CD4-positive, alpha-beta T cell (primary cell): Measurements from ENCODE around the gene ZBTB46. TPM values are rescaled to one million over a fixed set of nuclear protein-coding genes. Genes with fewer than 3 reads are reported as not detected.

Experiments
- ATAC-seq: fragments of 200-7000 bp; cut with Tn5 transposase; one replicate; pipeline ENCODE4 v1.10.0; 2022; ENCODE audit warnings: mild to moderate bottlenecking; ENCODE audit not compliant: poor library complexity
- CTCF ChIA-PET: fragments of 350-600 bp; sonication (Branson Sonifier 250); formaldehyde crosslinking; loops from one replicate; lab custom pipeline; 2021; ENCODE audit warnings: antibody characterized with exemption, inconsistent platforms; lab: Charles Lee
- POLR2A ChIA-PET: fragments of 350-600 bp; sonication (Branson Sonifier 250); formaldehyde crosslinking; loops from one replicate; lab custom pipeline; 2021; ENCODE audit warnings: antibody characterized with exemption, inconsistent platforms; lab: Charles Lee
- DNase-seq, 14 experiments: peaks; one replicate each; pipeline ENCODE4 v3.0.0-alpha.2; 2013 to 2020; ENCODE audit warnings: mixed read lengths in 2 of 14
- H3K27ac ChIP-seq, 2 donors: one replicate each; pipeline versions ENCODE4 v1.5.1 to v1.7.0; 2013; ENCODE audit warnings: low read length in 2 of 2, low read depth in 1 of 2, mild to moderate bottlenecking in 1 of 2
- H3K27me3 ChIP-seq, 2 experiments: 1 replicate in 1 of 2; 2 replicates in 1 of 2; pipeline versions ENCODE4 v1.6.1 to v1.7.0; 2013; ENCODE audit warnings: low read length in 2 of 2, control low read depth in 1 of 2, mild to moderate bottlenecking in 1 of 2, moderate library complexity in 1 of 2; ENCODE audit not compliant: insufficient read depth in 2 of 2, control insufficient read depth in 1 of 2
- H3K36me3 ChIP-seq: one replicate; pipeline ENCODE4 v1.6.1; 2013; ENCODE audit warnings: low read length, control low read depth; ENCODE audit not compliant: insufficient read depth
- H3K4me1 ChIP-seq: one replicate; pipeline ENCODE4 v1.6.1; 2013; ENCODE audit warnings: low read length, control low read depth; ENCODE audit not compliant: insufficient read depth
- H3K4me3 ChIP-seq: one replicate; pipeline ENCODE4 v1.5.1; 2013; ENCODE audit warnings: mild to moderate bottlenecking, low read length, moderate library complexity
- H3K9me3 ChIP-seq, 2 experiments: 1 replicate in 1 of 2; 2 replicates in 1 of 2; pipeline versions ENCODE4 v1.6.1 to v1.7.0; 2013; ENCODE audit warnings: low read length in 2 of 2, mild to moderate bottlenecking in 2 of 2, control low read depth in 1 of 2, moderate library complexity in 1 of 2; ENCODE audit not compliant: control insufficient read depth in 1 of 2, insufficient read depth in 1 of 2
- H3K27ac Mint-ChIP-seq: one replicate; pipeline ENCODE4 v1.8.0; 2020; ENCODE audit warnings: mixed read lengths
- H3K27me3 Mint-ChIP-seq: one replicate; pipeline ENCODE4 v1.8.0; 2021; ENCODE audit warnings: mixed read lengths
- H3K36me3 Mint-ChIP-seq: one replicate; pipeline ENCODE4 v1.8.0; 2021; ENCODE audit warnings: low read depth, mixed read lengths
- H3K4me1 Mint-ChIP-seq: one replicate; pipeline ENCODE4 v1.8.0; 2021; ENCODE audit warnings: low read depth, mixed read lengths
- H3K4me3 Mint-ChIP-seq: one replicate; pipeline ENCODE4 v1.8.0; 2020; ENCODE audit warnings: mild to moderate bottlenecking, mixed read lengths
- H3K9me3 Mint-ChIP-seq: one replicate; pipeline ENCODE4 v1.8.0; 2020; ENCODE audit warnings: mixed read lengths
- CTCF ChIP-seq: fragments of 200-600 bp; IDR thresholded peaks from one replicate; pipeline ENCODE4 v1.8.0; 2022; ENCODE audit warnings: antibody characterized with exemption, mild to moderate bottlenecking
- intact Hi-C, 2 experiments: fragments of 100-400 bp; cut with DNase I in 1 of 2; cut with micrococcal nuclease in 1 of 2; formaldehyde crosslinking; loops; one replicate each; pipeline versions ENCODE4 v1.15.1 to v1.9.0; 2023 to 2025; cut with DNase I, micrococcal nuclease
- total RNA-seq, 174 experiments: library from RNA in 2 of 174; stranded (reverse) in 2 of 174; gene quantifications; one replicate each; pipeline ENCODE4 v1.2.3 and lab custom pipeline; 2021 to 2026

The ZBTB46 gene
- total RNA-seq, 2 experiments from 2014 or later: 0.08 to 0.34 TPM

- Mint-ChIP-seq H3K36me3 (no peaks in the 10 kb centered on the region), H3K4me3 (no peak overlapping the region), H3K27me3 (peaks cover under 1% of the 10 kb centered on the region), H3K9me3 (no peaks in the 10 kb centered on the region), H3K27ac (no peak overlapping the region), H3K4me1 (peaks cover 3% of the 10 kb centered on the region)
- intact Hi-C loops: loop anchor here (5.0 to 10.0 kb wide), 3 partner anchors 72 to 335 kb away; partner anchors contain the start of genes ABHD16B (in 1 of the 2) and SAMD10 (in 1 of the 2)
- Histone ChIP-seq H3K27ac (no peak overlapping the region), H3K27me3 (no peaks in the 10 kb centered on the region), H3K9me3 (no peaks in the 10 kb centered on the region), H3K36me3 (no peaks in the 10 kb centered on the region), H3K4me1 (peaks cover 7% of the 10 kb centered on the region), H3K4me3 (no peak overlapping the region)
- DNase-seq: no peak
- CTCF ChIA-PET: no interaction called here
- POLR2A ChIA-PET: no interaction called here
- TF ChIP-seq CTCF: no peak
- no peak for ATAC-seq
Measured at GRCh38 chr20:63789836-63790571, 41.1 kb downstream of the ZBTB46 start.

- DNase-seq: no peak
- Mint-ChIP-seq H3K9me3 (no peaks in the 10 kb centered on the region), H3K4me1 (peaks cover 8% of the 10 kb centered on the region), H3K27ac (no peak overlapping the region), H3K27me3 (no peaks in the 10 kb centered on the region), H3K36me3 (no peaks in the 10 kb centered on the region), H3K4me3 (no peak overlapping the region)
- ChIA-PET POLR2A (no interaction called here), CTCF (no interaction called here)
- H3K27me3 ChIP-seq: no peaks in the 10 kb centered on the region
- peaks cover 8% of the 10 kb centered on the region for H3K4me1 ChIP-seq
- no peaks in the 10 kb centered on the region for H3K36me3 ChIP-seq
- no peak for ATAC-seq
- no peak overlapping the region for H3K27ac ChIP-seq
- no peak for TF ChIP-seq CTCF
- H3K4me3 ChIP-seq: no peak overlapping the region
- intact Hi-C loops: loop anchor here (1.0 to 10.0 kb wide), 5 partner anchors 75 to 337 kb away; partner anchors contain the start of genes ABHD16B (in 1 of the 2) and SAMD10 (in 1 of the 2)
- H3K9me3 ChIP-seq: no peaks in the 10 kb centered on the region
Measured at GRCh38 chr20:63787749-63788148, 43.3 kb downstream of the ZBTB46 start.

- Mint-ChIP-seq H3K27me3 (no peaks in the 10 kb centered on the region), H3K9me3 (no peaks in the 10 kb centered on the region), H3K27ac (no peak overlapping the region), H3K36me3 (no peaks in the 10 kb centered on the region), H3K4me3 (no peak overlapping the region), H3K4me1 (peaks cover 13% of the 10 kb centered on the region)
- DNase-seq (no peak), ATAC-seq (no peak)
- H3K27me3 ChIP-seq: no peaks in the 10 kb centered on the region
- peaks cover 12% of the 10 kb centered on the region for H3K4me1 ChIP-seq
- CTCF ChIA-PET: interaction anchor here (2.0 to 2.3 kb wide), 2 partner anchors 50 to 80 kb away, joined by 15 read pairs; partner anchors contain the start of genes ARFRP1, LIME1 and ZGPAT
- TF ChIP-seq CTCF: no peak
- no peak overlapping the region for H3K4me3 ChIP-seq
- no peaks in the 10 kb centered on the region for H3K9me3 ChIP-seq
- H3K36me3 ChIP-seq: no peaks in the 10 kb centered on the region
- H3K27ac ChIP-seq: no peak overlapping the region
- POLR2A ChIA-PET: interaction anchor here (1.8 kb wide), 1 partner anchor 77 kb away, joined by 9 read pairs; the partner anchor contains the start of gene TPD52L2
- intact Hi-C loops: loop anchor here (1.0 to 10.0 kb wide), 5 partner anchors 75 to 337 kb away; partner anchors contain the start of genes ABHD16B (in 1 of the 2) and SAMD10 (in 1 of the 2)
Measured at GRCh38 chr20:63787302-63787701, 43.8 kb downstream of the ZBTB46 start.
